ENCODE data around the gene EFHC1. TPM values are rescaled to one million over a fixed set of nuclear protein-coding genes. Genes with fewer than 3 reads are reported as not detected.

Gene EFHC1
- total RNA-seq, 4 donors from 2014 or later = 10.2 to 33.0 (median 20.8) TPM

DNA sequence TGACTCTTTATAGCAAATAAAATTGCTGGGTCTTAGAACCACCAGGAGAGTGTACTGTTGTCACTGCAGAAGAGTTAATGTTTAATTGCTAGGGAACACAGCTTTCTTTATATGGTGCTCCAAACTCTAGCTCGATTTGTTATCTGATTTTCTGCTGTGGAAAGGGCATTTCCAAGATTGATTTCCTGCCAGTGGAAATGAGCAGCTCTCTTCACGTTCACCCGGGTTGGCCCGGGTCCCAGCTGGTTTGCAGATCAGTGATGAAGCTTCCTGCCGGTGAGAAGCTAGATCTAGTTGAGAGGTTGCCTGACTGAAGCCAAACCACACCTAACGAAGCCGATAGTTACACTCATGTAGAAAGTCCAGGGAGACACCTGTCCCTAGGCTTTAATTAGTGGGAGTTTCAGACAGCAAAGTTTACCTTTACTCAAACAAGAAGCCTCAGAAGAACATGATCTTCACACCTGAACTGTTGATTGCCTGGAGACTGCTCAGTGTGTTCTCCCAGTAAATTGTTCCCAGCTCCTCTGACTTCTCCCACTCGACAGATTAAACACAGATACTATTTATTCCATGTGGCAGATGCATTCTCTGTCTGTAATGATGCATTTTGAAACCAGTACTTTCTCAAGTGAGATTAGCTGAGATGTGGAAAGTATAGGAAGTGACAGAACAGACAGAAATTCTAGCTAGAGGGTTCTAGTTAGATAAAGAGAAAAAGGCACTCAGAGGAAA is 30.3 kb upstream of the EFHC1 start:
- DNase-seq (ENCODE audit: low spot score) (no peak), ATAC-seq (ENCODE audit: low FRiP score) (no peak)
- TF ChIP-seq CTCF (IDR thresholded peaks at IDR 0.05) = no peak

- TF ChIP-seq CTCF (IDR thresholded peaks at IDR 0.05) = no peak
- ATAC-seq (ENCODE audit: low FRiP score) = no peak
- no peak for DNase-seq (ENCODE audit: low spot score)
These were observed 29.8 kb upstream of the EFHC1 start for GRCh38 chr6:52390361-52390727.

DNA sequence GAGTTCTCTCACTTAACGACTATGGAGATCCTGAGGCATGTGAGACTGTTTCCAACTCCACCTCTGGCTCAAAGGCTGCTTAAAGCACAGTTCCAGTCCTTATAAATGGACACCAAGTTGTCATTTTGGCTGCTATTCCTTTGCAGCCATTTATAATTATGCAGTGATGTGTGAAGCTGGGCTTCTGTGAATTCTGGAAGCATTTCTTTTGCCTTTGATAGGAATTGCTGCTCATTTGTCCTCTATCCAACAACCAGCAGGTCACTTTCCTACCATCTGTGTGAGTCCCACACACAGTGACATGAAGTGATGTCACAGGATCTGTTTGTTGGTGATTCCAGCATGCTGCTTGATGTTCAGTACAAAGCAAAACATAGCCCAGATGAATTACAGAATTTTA is 28.5 kb upstream of the EFHC1 start:
- ATAC-seq (ENCODE audit: low FRiP score) (no peak), DNase-seq (ENCODE audit: low spot score) (no peak)
- no peak for TF ChIP-seq CTCF (IDR thresholded peaks at IDR 0.05)

DNA sequence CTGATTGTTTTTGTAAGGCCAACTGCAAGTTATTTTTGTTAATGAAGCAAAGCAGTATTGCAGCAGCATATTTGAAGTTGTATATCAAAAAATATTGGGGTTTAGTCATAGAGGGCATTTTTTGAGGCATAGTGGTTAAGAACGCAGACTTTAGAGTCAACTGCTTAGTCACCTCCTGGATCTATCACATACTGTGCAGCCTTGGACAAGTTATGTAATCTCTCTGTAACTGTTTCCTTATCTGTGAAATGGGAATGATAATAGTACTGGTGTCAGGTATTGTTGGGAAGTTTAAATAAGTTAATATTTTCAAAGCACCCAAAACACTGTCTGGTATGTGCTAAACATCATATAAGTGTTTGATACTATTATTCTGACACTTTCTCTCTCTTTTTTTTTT is 27.2 kb upstream of the EFHC1 start:
- ATAC-seq (ENCODE audit: low FRiP score) (no peak), DNase-seq (ENCODE audit: low spot score) (no peak)
- TF ChIP-seq CTCF (IDR thresholded peaks at IDR 0.05) = no peak

GRCh38 chr6:52393780-52394179 is 26.4 kb upstream of the EFHC1 start:
- no peak for TF ChIP-seq CTCF (IDR thresholded peaks at IDR 0.05)
- DNase-seq (ENCODE audit: low spot score) = no peak
- ATAC-seq (ENCODE audit: low FRiP score) = no peak

DNA sequence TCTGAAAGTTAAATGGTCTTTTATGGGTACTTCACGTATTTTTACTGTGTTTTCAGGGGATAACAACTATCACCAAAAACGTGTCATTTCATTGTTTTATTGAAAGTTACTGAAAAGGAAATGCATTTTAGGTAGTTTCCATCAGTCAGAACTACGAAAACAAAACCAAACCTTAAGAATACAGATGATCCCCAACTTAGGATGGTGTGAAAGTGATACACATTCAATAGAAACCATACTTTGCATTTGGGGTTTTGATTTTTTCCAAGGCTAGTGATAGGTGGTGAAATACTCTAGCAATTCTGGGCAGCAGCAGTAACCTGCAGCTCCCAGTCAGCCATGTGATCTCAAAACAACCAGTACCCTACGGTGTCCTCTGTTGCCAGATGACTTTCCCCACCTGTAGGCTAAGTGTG is 25.9 kb upstream of the EFHC1 start:
- TF ChIP-seq CTCF (IDR thresholded peaks at IDR 0.05) = no peak
- DNase-seq (ENCODE audit: low spot score) (no peak), ATAC-seq (ENCODE audit: low FRiP score) (no peak)

DNA sequence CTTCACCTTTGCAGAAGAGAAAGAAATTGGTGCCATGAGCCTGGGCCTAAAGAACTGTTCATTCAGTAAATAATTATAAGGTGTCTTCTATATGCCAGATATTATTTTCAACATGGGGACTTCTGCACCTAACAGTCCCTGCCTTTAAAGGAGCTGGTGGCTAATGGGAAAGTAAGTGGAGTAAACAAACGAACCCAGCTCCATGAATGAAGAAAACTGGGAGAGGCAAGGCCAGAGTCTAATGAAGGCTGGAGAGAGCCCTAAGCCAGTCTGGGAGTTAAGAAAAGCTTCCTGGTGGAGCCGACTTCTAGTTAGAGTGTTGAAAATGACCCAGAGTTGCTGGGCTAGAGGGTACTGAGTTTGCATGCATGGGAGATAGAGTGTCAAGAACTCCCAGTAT is 24.2 kb upstream of the EFHC1 start:
- DNase-seq (ENCODE audit: low spot score) = no peak
- TF ChIP-seq CTCF (IDR thresholded peaks at IDR 0.05) = no peak
- ATAC-seq (ENCODE audit: low FRiP score) = no peak

Measured in omental fat pad (tissue), 4 donors.